Mesenchymal stem cell (in vitro differentiated cells and primary cell): Measurements from ENCODE around the gene ARMH3.

Experiments used
- DNase-seq: peaks from one replicate; pipeline ENCODE4 v3.0.0-alpha.2; 2013
- H2AFZ ChIP-seq: one replicate; pipeline ENCODE4 v1.6.1; 2013; ENCODE audit warnings: low read depth, mild to moderate bottlenecking, control low read depth, inconsistent platforms, low read length, moderate library complexity
- H2AK5ac ChIP-seq: 2 replicates; pipeline ENCODE4 v1.6.1; 2013; ENCODE audit warnings: low read length, moderate library complexity, mild to moderate bottlenecking, inconsistent platforms; ENCODE audit not compliant: severe bottlenecking
- H2BK120ac ChIP-seq: one replicate; pipeline ENCODE4 v1.6.1; 2013; ENCODE audit warnings: low read depth, mild to moderate bottlenecking, inconsistent platforms, low read length, moderate library complexity
- H2BK12ac ChIP-seq, 2 experiments: one replicate each; pipeline ENCODE4 v1.6.1; 2013; ENCODE audit warnings: inconsistent platforms in 2 of 2, low read length in 2 of 2, mild to moderate bottlenecking in 2 of 2, moderate library complexity in 2 of 2, control low read depth in 1 of 2
- H2BK15ac ChIP-seq: one replicate; pipeline ENCODE4 v1.6.1; 2013; ENCODE audit warnings: mild to moderate bottlenecking, low read depth, inconsistent platforms; ENCODE audit not compliant: poor library complexity, severe bottlenecking
- H2BK5ac ChIP-seq: 2 replicates; pipeline ENCODE4 v1.6.1; 2013; ENCODE audit warnings: low read depth, mild to moderate bottlenecking, low read length, control low read depth, inconsistent platforms; ENCODE audit not compliant: poor library complexity, severe bottlenecking
- H3K14ac ChIP-seq, 2 experiments: one replicate each; pipeline ENCODE4 v1.6.1; 2013; ENCODE audit warnings: inconsistent platforms in 2 of 2, low read length in 2 of 2, control low read depth in 1 of 2, mild to moderate bottlenecking in 1 of 2, moderate library complexity in 1 of 2
- H3K18ac ChIP-seq, 2 experiments: one replicate each; pipeline ENCODE4 v1.6.1; 2013; ENCODE audit warnings: inconsistent platforms in 2 of 2, low read length in 2 of 2, control low read depth in 1 of 2, low read depth in 1 of 2, mild to moderate bottlenecking in 1 of 2
- H3K23ac ChIP-seq, 2 experiments: one replicate each; pipeline ENCODE4 v1.6.1; 2013; ENCODE audit warnings: inconsistent platforms in 2 of 2, low read length in 2 of 2, mild to moderate bottlenecking in 2 of 2, moderate library complexity in 2 of 2, control low read depth in 1 of 2
- H3K27ac ChIP-seq: 2 replicates; pipeline ENCODE4 v1.5.1; 2013; ENCODE audit warnings: mild to moderate bottlenecking, moderate library complexity, low read length, control low read depth, inconsistent platforms; ENCODE audit not compliant: poor library complexity, severe bottlenecking
- H3K27me3 ChIP-seq, 2 experiments: 2 replicates each; pipeline versions ENCODE4 v1.6.1 to v1.7.0; 2013; ENCODE audit warnings: low read length in 2 of 2, mild to moderate bottlenecking in 2 of 2, moderate library complexity in 2 of 2, control low read depth in 1 of 2, inconsistent platforms in 1 of 2; ENCODE audit not compliant: control insufficient read depth in 1 of 2, insufficient read depth in 1 of 2
- H3K36me3 ChIP-seq, 2 experiments: 2 replicates each; pipeline versions ENCODE4 v1.6.1 to v1.7.0; 2013; ENCODE audit warnings: low read length in 2 of 2, control low read depth in 1 of 2, inconsistent platforms in 1 of 2, low read depth in 1 of 2, mild to moderate bottlenecking in 1 of 2; ENCODE audit not compliant: insufficient read depth in 2 of 2, control insufficient read depth in 1 of 2
- H3K4ac ChIP-seq, 2 experiments: one replicate each; pipeline ENCODE4 v1.6.1; 2013; ENCODE audit warnings: inconsistent platforms in 2 of 2, low read length in 2 of 2, mild to moderate bottlenecking in 2 of 2, moderate library complexity in 2 of 2, control low read depth in 1 of 2, low read depth in 1 of 2
- H3K4me1 ChIP-seq: 2 replicates; pipeline ENCODE4 v1.6.1; 2013; ENCODE audit warnings: low read depth, low read length, control low read depth; ENCODE audit not compliant: control insufficient read depth, insufficient read depth
- H3K4me2 ChIP-seq: 2 replicates; pipeline ENCODE4 v1.6.1; 2013; ENCODE audit warnings: low read length, mild to moderate bottlenecking, inconsistent platforms; ENCODE audit not compliant: poor library complexity, severe bottlenecking
- H3K4me3 ChIP-seq, 2 experiments: 2 replicates each; pipeline versions ENCODE4 v1.5.1 to v1.7.0; 2013; ENCODE audit warnings: low read length in 2 of 2, mild to moderate bottlenecking in 2 of 2, control low read depth in 1 of 2, low read depth in 1 of 2; ENCODE audit not compliant: insufficient read depth in 1 of 2
- H3K79me1 ChIP-seq: replicated peaks from 2 replicates; pipeline ENCODE4 v1.6.1; 2013; ENCODE audit warnings: mild to moderate bottlenecking, control low read depth, low read length, inconsistent platforms; ENCODE audit not compliant: poor library complexity, severe bottlenecking
- H3K9ac ChIP-seq: 2 replicates; pipeline ENCODE4 v1.7.0; 2013; ENCODE audit warnings: mild to moderate bottlenecking, low read length, moderate library complexity
- H3K9me3 ChIP-seq: 2 replicates; pipeline ENCODE4 v1.7.0; 2013; ENCODE audit warnings: mild to moderate bottlenecking, low read length; ENCODE audit not compliant: control insufficient read depth
- H4K8ac ChIP-seq: one replicate; pipeline ENCODE4 v1.6.1; 2013; ENCODE audit warnings: inconsistent platforms, mild to moderate bottlenecking, low read length, moderate library complexity
- H4K91ac ChIP-seq: one replicate; pipeline ENCODE4 v1.6.1; 2013; ENCODE audit warnings: mild to moderate bottlenecking, low read length, inconsistent platforms
- WGBS: methylation state at CpG from one replicate; pipeline ENCODE4 v1.1.7; 2013; ENCODE audit warnings: mixed read lengths; 5-methylcytosine and 5-hydroxymethylcytosine counted together

Gene ARMH3

DNA sequence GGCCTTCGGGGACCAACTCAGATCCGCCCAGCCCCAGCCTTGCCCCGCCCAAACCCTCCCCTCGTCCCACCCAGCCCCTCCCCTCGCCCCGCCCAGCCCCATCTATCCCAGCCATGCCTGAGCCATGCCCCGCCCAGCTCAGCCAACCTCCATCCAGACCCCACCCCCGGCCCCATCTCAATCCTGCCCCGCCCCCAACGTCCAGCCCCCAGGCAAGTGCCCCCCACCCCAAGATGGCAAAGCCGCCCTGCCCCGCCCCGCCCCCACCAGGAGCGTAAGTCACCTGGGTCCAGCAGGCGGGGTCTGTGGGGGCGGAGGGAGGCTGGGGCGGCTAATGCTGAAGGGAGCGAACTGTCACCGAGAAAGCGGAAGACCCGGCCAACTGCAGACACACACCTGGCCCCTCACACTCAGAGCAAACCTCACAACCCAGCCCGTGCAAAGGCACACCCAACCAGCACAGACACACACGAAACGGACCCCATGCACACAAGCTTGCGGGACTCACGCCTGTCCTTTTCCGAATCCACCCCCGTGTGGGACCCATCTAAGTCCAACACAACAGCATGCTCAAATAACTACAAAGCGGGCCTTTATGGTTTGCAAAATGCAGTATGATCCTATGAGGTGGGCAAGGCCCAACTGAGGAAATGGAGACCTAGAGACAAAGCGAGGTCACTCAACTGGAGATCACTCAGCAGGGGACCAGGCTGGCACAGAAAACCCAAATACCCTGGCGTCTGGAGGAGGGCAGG is 226.2 kb downstream of the ARMH3 start:
- Histone ChIP-seq H3K23ac (no peak overlapping the region), H2AK5ac (no peak overlapping the region), H3K27me3 (no peaks in the 10 kb centered on the region), H3K18ac (peak overlapping the region; percentile 67 to 76), H4K8ac (peak overlapping the region; percentile 75), H2AFZ (peak overlapping the region; percentile 51), H3K27ac (no peak overlapping the region), H3K4me2 (peak overlapping the region; percentile 92), H3K9ac (peak overlapping the region; percentile 62), H3K14ac (peak overlapping the region in 1 of 2 experiments; percentile 38), H4K91ac (peak overlapping the region; percentile 53), H2BK15ac (peak overlapping the region; percentile 57), H2BK5ac (no peak overlapping the region), H3K9me3 (no peaks in the 10 kb centered on the region), H2BK120ac (no peak overlapping the region), H3K4ac (peak overlapping the region in 1 of 2 experiments; percentile 37), H3K4me3 (peak overlapping the region; percentile 60 to 74), H3K79me1 (peaks cover 6% of the 10 kb centered on the region), H2BK12ac (peak overlapping the region; percentile 86 to 92), H3K4me1 (peaks cover 17% of the 10 kb centered on the region), H3K36me3 (peaks cover 10 to 25% of the 10 kb centered on the region in 2 experiments)
- WGBS, result 61% methylated on average over 22 of the region's 31 CpGs
- no peak for DNase-seq

DNA sequence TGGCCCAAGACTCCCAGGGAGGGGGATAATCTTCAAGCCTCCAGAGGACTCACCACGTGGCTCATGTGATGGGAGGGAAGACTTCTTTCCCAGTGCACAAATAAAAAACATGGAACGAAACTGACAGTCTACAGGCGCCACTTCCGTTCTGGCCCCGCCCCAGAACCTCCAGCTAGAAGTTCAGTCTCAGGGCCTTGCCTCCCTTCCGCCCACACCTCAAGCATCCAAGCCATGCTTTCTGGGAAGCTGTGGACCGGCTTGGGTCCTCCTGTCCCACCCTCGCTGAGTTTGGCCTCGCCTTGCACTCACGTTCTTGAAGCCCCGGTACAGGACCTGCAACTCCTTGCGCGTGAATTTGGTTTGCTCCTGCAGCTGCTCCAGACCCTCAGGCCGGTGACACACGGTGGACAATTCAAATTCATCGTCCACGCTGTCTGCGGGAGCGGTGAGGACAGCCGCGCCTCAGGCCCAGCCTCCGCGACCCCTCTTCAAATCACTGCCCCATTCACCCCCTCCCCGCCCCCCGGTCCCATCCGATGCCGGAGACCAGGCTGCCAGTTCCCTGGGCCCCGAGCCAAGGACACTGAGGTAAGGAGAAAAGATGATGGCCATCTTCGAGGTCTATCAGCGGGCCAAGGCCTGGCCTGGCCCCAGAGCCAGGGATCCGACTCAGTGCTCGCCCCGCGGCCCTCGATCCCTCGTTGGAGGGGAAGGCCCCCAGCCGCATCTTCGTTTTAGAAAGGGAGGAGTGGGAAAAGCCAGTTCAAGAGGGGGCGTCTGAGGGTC is 227.0 kb downstream of the ARMH3 start:
- 85% methylated on average over 31 of the region's 39 CpGs for WGBS
- H2AFZ ChIP-seq, result no peak overlapping the region
- H2BK5ac ChIP-seq, result no peak overlapping the region
- no peak overlapping the region for H2AK5ac ChIP-seq
- H2BK12ac ChIP-seq, result no peak overlapping the region
- no peak overlapping the region for H2BK120ac ChIP-seq
- peaks cover 10 to 25% of the 10 kb centered on the region in 2 experiments for H3K36me3 ChIP-seq
- no peak overlapping the region for H3K14ac ChIP-seq
- DNase-seq, result no peak
- H4K91ac ChIP-seq, result no peak overlapping the region
- H3K4me3 ChIP-seq, result peak overlapping the region in 1 of 2 experiments; percentile 49
- no peak overlapping the region for H3K18ac ChIP-seq
- peak overlapping the region; percentile 57 for H2BK15ac ChIP-seq
- no peak overlapping the region for H3K4ac ChIP-seq
- H3K23ac ChIP-seq, result no peak overlapping the region
- H3K9me3 ChIP-seq, result no peaks in the 10 kb centered on the region
- H3K4me1 ChIP-seq, result peaks cover 17% of the 10 kb centered on the region
- H3K27me3 ChIP-seq, result no peaks in the 10 kb centered on the region
- no peak overlapping the region for H3K4me2 ChIP-seq
- peak overlapping the region; percentile 14 for H4K8ac ChIP-seq
- peaks cover 6% of the 10 kb centered on the region for H3K79me1 ChIP-seq
- H3K27ac ChIP-seq, result no peak overlapping the region
- H3K9ac ChIP-seq, result no peak overlapping the region

DNA sequence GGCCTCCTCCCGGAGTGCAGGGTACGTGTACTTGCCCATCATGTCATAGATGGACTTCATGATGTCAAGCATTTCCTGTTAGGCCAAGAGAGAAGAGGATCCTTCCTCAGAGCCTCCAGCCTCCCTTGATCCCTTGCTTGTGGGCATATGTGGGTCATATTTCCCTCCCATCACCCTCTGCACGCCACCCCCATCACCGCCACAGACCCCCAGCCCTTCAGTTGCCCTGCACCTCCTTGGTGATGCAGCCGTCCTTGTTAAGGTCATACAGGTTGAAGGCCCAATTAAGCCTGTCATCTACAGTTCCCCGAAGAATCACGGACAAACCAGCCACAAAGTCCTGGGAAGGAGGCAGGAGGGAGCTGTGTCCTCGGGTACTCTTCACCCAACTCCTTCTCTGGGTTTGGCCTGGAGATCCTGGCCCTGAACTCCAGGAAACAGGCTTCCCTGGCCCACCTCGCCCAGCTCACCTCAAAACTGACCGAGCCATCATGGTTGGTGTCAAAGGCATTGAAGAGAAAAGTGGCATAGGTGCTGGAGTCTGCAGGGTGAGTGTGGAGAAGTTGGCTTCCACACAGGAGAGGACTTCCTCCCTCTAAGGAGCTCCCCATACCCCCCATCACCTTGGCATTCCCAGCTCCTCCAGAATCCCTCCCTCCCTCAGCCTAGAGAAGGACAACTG is 227.9 kb downstream of the ARMH3 start:
- Histone ChIP-seq H2BK120ac (no peak overlapping the region), H2AFZ (no peak overlapping the region)

More for the DNA sequence above, 227.9 kb downstream of the ARMH3 start:
- Histone ChIP-seq H4K8ac (no peak overlapping the region), H2BK12ac (no peak overlapping the region), H2AK5ac (no peak overlapping the region), H3K14ac (no peak overlapping the region), H3K23ac (no peak overlapping the region), H3K27ac (no peak overlapping the region), H3K4me3 (peak overlapping the region in 1 of 2 experiments; percentile 49), H3K79me1 (peaks cover 6% of the 10 kb centered on the region), H3K4ac (no peak overlapping the region), H2BK5ac (no peak overlapping the region), H3K9ac (no peak overlapping the region), H3K4me2 (no peak overlapping the region), H2BK15ac (no peak overlapping the region), H3K18ac (no peak overlapping the region), H3K36me3 (peaks cover 10 to 25% of the 10 kb centered on the region in 2 experiments), H3K9me3 (no peaks in the 10 kb centered on the region), H3K4me1 (peaks cover 17% of the 10 kb centered on the region), H4K91ac (no peak overlapping the region), H3K27me3 (no peaks in the 10 kb centered on the region)
- 95% methylated on average over 9 of the region's 10 CpGs for WGBS
- DNase-seq, result no peak
